H9 (cell line): Measurements from ENCODE around the gene TXNL4A. TPM values are rescaled to one million over a fixed set of nuclear protein-coding genes. Genes with fewer than 3 reads are reported as not detected.

Source experiments
- DNase-seq: peaks from one replicate; pipeline ENCODE4 v3.0.0-alpha.2; 2017
- H2AFZ ChIP-seq: one replicate; pipeline ENCODE4 v1.6.1; 2013; ENCODE audit warnings: mild to moderate bottlenecking, low read length, control low read depth, moderate library complexity
- H2AK5ac ChIP-seq: 2 replicates; pipeline ENCODE4 v1.6.1; 2013; ENCODE audit warnings: low read length, control low read depth, mixed read lengths; ENCODE audit not compliant: insufficient read length
- H2BK120ac ChIP-seq: one replicate; pipeline ENCODE4 v1.6.1; 2013; ENCODE audit warnings: low read depth, mild to moderate bottlenecking, low read length, control low read depth, inconsistent platforms; ENCODE audit not compliant: poor library complexity, severe bottlenecking
- H2BK12ac ChIP-seq: 2 replicates; pipeline ENCODE4 v1.6.1; 2013; ENCODE audit warnings: low read length, control low read depth, mixed read lengths, low read depth; ENCODE audit not compliant: insufficient read length
- H2BK15ac ChIP-seq: 2 replicates; pipeline ENCODE4 v1.6.1; 2013; ENCODE audit warnings: low read depth, low read length, control low read depth
- H2BK20ac ChIP-seq: one replicate; pipeline ENCODE4 v1.6.1; 2013; ENCODE audit warnings: low read depth, mild to moderate bottlenecking, low read length, control low read depth, inconsistent platforms; ENCODE audit not compliant: poor library complexity, severe bottlenecking
- H2BK5ac ChIP-seq: 2 replicates; pipeline ENCODE4 v1.6.1; 2013; ENCODE audit warnings: low read length, control low read depth, mixed read lengths; ENCODE audit not compliant: insufficient read length
- H3K14ac ChIP-seq: 2 replicates; pipeline ENCODE4 v1.6.1; 2013; ENCODE audit warnings: low read length, control low read depth; ENCODE audit not compliant: insufficient read depth
- H3K18ac ChIP-seq: 2 replicates; pipeline ENCODE4 v1.6.1; 2013; ENCODE audit warnings: low read depth, mild to moderate bottlenecking, mixed read lengths, low read length, control low read depth; ENCODE audit not compliant: insufficient read length
- H3K23ac ChIP-seq: 2 replicates; pipeline ENCODE4 v1.6.1; 2013; ENCODE audit warnings: low read length, control low read depth, mixed read lengths, low read depth; ENCODE audit not compliant: insufficient read length
- H3K23me2 ChIP-seq: 2 replicates; pipeline ENCODE4 v1.6.1; 2013; ENCODE audit warnings: low read depth, mild to moderate bottlenecking, mixed read lengths, low read length, control low read depth; ENCODE audit not compliant: insufficient read length, poor library complexity, severe bottlenecking
- H3K27ac ChIP-seq: 2 replicates; pipeline ENCODE4 v1.5.1; 2013; ENCODE audit warnings: low read length, control low read depth, mixed read lengths, low read depth; ENCODE audit not compliant: insufficient read length
- H3K27me3 ChIP-seq: 2 replicates; pipeline ENCODE4 v1.6.1; 2013; ENCODE audit warnings: low read length, control low read depth, inconsistent platforms; ENCODE audit not compliant: insufficient read depth
- H3K4ac ChIP-seq: 2 replicates; pipeline ENCODE4 v1.6.1; 2013; ENCODE audit warnings: low read depth, mild to moderate bottlenecking, control low read depth, inconsistent platforms, low read length, moderate library complexity
- H3K4me1 ChIP-seq: 2 replicates; pipeline ENCODE4 v1.6.1; 2013; ENCODE audit warnings: low read length, control low read depth, inconsistent platforms; ENCODE audit not compliant: insufficient read depth
- H3K4me2 ChIP-seq: 2 replicates; pipeline ENCODE4 v1.6.1; 2013; ENCODE audit warnings: low read length, control low read depth, mixed read lengths; ENCODE audit not compliant: insufficient read length, insufficient read depth
- H3K56ac ChIP-seq: 2 replicates; pipeline ENCODE4 v1.6.1; 2013; ENCODE audit warnings: low read depth, mild to moderate bottlenecking, mixed read lengths, low read length, control low read depth; ENCODE audit not compliant: insufficient read length
- H3K79me1 ChIP-seq: 2 replicates; pipeline ENCODE4 v1.6.1; 2013; ENCODE audit warnings: low read depth, mild to moderate bottlenecking, moderate library complexity, low read length, control low read depth, inconsistent platforms; ENCODE audit not compliant: insufficient read depth, poor library complexity, severe bottlenecking
- H3K79me2 ChIP-seq: 2 replicates; pipeline ENCODE4 v1.6.1; 2013; ENCODE audit warnings: low read length, control low read depth, inconsistent platforms; ENCODE audit not compliant: insufficient read depth
- H3K9ac ChIP-seq: 2 replicates; pipeline ENCODE4 v1.6.1; 2013; ENCODE audit warnings: low read length, control low read depth, mixed read lengths; ENCODE audit not compliant: insufficient read length; ENCODE audit errors: extremely low read depth
- H3K9me3 ChIP-seq: one replicate; pipeline ENCODE4 v1.6.1; 2013; ENCODE audit warnings: low read depth, low read length, inconsistent platforms; ENCODE audit not compliant: control insufficient read depth
- H3T11ph ChIP-seq: one replicate; pipeline ENCODE4 v1.6.1; 2013; ENCODE audit warnings: mild to moderate bottlenecking, low read length, control low read depth, inconsistent platforms
- H4K20me1 ChIP-seq: one replicate; pipeline ENCODE4 v1.6.1; 2013; ENCODE audit not compliant: control insufficient read depth, insufficient read length, insufficient read depth
- H4K5ac ChIP-seq: 2 replicates; pipeline ENCODE4 v1.6.1; 2013; ENCODE audit warnings: low read depth, mild to moderate bottlenecking, mixed read lengths, low read length, control low read depth; ENCODE audit not compliant: insufficient read length
- H4K8ac ChIP-seq: replicated peaks from 2 replicates; pipeline ENCODE4 v1.6.1; 2013; ENCODE audit warnings: low read length, control low read depth, mixed read lengths, low read depth; ENCODE audit not compliant: insufficient read length
- H4K91ac ChIP-seq: 2 replicates; pipeline ENCODE4 v1.6.1; 2013; ENCODE audit warnings: low read depth, mild to moderate bottlenecking, moderate library complexity, mixed read lengths, low read length, control low read depth; ENCODE audit not compliant: insufficient read length
- H3K27ac Mint-ChIP-seq, 3 experiments: 2 replicates in 2 of 3; 3 replicates in 1 of 3; pipeline ENCODE4 v1.8.0; 2020 to 2021; ENCODE audit warnings: mixed read lengths in 3 of 3, mild to moderate bottlenecking in 1 of 3, moderate library complexity in 1 of 3
- H3K27me3 Mint-ChIP-seq: 2 replicates; pipeline ENCODE4 v1.8.0; 2021; ENCODE audit warnings: low read depth, mild to moderate bottlenecking, moderate library complexity, mixed read lengths
- H3K36me3 Mint-ChIP-seq, 3 experiments: 2 replicates in 2 of 3; 3 replicates in 1 of 3; pipeline ENCODE4 v1.8.0; 2020 to 2021; ENCODE audit warnings: low read depth in 3 of 3, mixed read lengths in 3 of 3; ENCODE audit not compliant: insufficient read depth in 1 of 3
- H3K4me1 Mint-ChIP-seq, 2 experiments: 2 replicates each; pipeline ENCODE4 v1.8.0; 2020; ENCODE audit warnings: mixed read lengths in 2 of 2
- H3K4me3 Mint-ChIP-seq, 2 experiments: 2 replicates in 1 of 2; 3 replicates in 1 of 2; pipeline ENCODE4 v1.8.0; 2020 to 2021; ENCODE audit warnings: mild to moderate bottlenecking in 2 of 2, mixed read lengths in 2 of 2, moderate library complexity in 1 of 2
- H3K9me3 Mint-ChIP-seq, 2 experiments: 2 replicates in 1 of 2; 3 replicates in 1 of 2; pipeline ENCODE4 v1.8.0; 2020; ENCODE audit warnings: mild to moderate bottlenecking in 2 of 2, mixed read lengths in 2 of 2, moderate library complexity in 1 of 2
- WGBS: extraction: QIAGEN DNeasy Blood & Tissue Kit; methylation state at CpG from one replicate; pipeline ENCODE4 v1.1.7; 2013; ENCODE audit warnings: missing lambda C conversion rate, low lambda C conversion rate, mixed read lengths; ENCODE audit not compliant: insufficient read length; ENCODE audit errors: extremely low coverage; 5-methylcytosine and 5-hydroxymethylcytosine counted together
- total RNA-seq: library from RNA; stranded (reverse); gene quantifications from 2 replicates; pipeline ENCODE4 v1.2.1, GENCODE V29; 2021
- TF ChIP-seq, protein P1 (sequence below): fragments of 200-600 bp; sonication (generic); conservative IDR thresholded peaks from 3 replicates; pipeline ENCODE4 v1.8.0; 2021; ENCODE audit warnings: antibody characterized with exemption, mild to moderate bottlenecking

The TXNL4A gene
- total RNA-seq, 1 experiment from 2014 or later, result 163 TPM

- Histone ChIP-seq H3K18ac (no peak overlapping the region), H3K23ac (no peak overlapping the region), H3K9ac (no peak overlapping the region), H3K4ac (no peak overlapping the region), H3K4me2 (no peak overlapping the region), H2BK20ac (no peak overlapping the region), H2BK15ac (no peak overlapping the region), H2BK12ac (no peak overlapping the region), H4K20me1 (peaks cover 3% of the 10 kb centered on the region), H3K79me1 (no peaks in the 10 kb centered on the region), H2BK5ac (no peak overlapping the region), H2AFZ (no peak overlapping the region), H4K91ac (no peak overlapping the region), H4K8ac (no peak overlapping the region), H3K9me3 (no peaks in the 10 kb centered on the region), H3K4me1 (peaks cover 4% of the 10 kb centered on the region; the same call in 1 of the 2 replicates), H3K79me2 (no peaks in the 10 kb centered on the region), H3K27ac (no peak overlapping the region), H3T11ph (no peak overlapping the region), H2AK5ac (no peak overlapping the region), H3K23me2 (no peaks in the 10 kb centered on the region), H3K56ac (no peak overlapping the region), H3K27me3 (peaks cover 32% of the 10 kb centered on the region; the same call in 1 of the 2 replicates), H2BK120ac (no peak overlapping the region), H3K14ac (no peak overlapping the region), H4K5ac (no peak overlapping the region)
- Mint-ChIP-seq H3K27ac (no peak overlapping the region), H3K9me3 (no peaks in the 10 kb centered on the region; a peak in 2 of 5 replicates), H3K4me3 (no peak overlapping the region), H3K4me1 (peaks cover 39% of the 10 kb centered on the region in 2 experiments), H3K27me3 (peaks cover 89% of the 10 kb centered on the region), H3K36me3 (no peaks in the 10 kb centered on the region)
- TF ChIP-seq, protein P1, sequence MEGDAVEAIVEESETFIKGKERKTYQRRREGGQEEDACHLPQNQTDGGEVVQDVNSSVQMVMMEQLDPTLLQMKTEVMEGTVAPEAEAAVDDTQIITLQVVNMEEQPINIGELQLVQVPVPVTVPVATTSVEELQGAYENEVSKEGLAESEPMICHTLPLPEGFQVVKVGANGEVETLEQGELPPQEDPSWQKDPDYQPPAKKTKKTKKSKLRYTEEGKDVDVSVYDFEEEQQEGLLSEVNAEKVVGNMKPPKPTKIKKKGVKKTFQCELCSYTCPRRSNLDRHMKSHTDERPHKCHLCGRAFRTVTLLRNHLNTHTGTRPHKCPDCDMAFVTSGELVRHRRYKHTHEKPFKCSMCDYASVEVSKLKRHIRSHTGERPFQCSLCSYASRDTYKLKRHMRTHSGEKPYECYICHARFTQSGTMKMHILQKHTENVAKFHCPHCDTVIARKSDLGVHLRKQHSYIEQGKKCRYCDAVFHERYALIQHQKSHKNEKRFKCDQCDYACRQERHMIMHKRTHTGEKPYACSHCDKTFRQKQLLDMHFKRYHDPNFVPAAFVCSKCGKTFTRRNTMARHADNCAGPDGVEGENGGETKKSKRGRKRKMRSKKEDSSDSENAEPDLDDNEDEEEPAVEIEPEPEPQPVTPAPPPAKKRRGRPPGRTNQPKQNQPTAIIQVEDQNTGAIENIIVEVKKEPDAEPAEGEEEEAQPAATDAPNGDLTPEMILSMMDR, result no peak
- no CpG with 5 or more reads among the region's 29 CpGs for WGBS
- DNase-seq, result no peak
These were observed 26.7 kb downstream of the TXNL4A start for GRCh38 chr18:79961527-79962291.
